ENCODE measurements around the gene PLXNA4. TPM values are rescaled to one million over a fixed set of nuclear protein-coding genes. Genes with fewer than 3 reads are reported as not detected.
A peak's percentile ranks its signal among the peaks of the same experiment; 100 is the strongest.
"Not testable (repeated sequence)": the region's sequence is repeated elsewhere in the genome, so short reads cannot be mapped to it uniquely, and the experiment has no call there.

Gene PLXNA4
- total and polyA plus RNA-seq, 8 donors, result 1.9 to 6.6 (median 3.4) TPM

- DNase-seq (no peak), ATAC-seq (no peak)
- no peaks in the 10 kb centered on the region for H3K36me3 ChIP-seq
- peaks cover 0 to 6% of the 10 kb centered on the region in 2 donors for H3K4me1 ChIP-seq
- no peak overlapping the region for H3K27ac ChIP-seq
- TF ChIP-seq, protein P1, sequence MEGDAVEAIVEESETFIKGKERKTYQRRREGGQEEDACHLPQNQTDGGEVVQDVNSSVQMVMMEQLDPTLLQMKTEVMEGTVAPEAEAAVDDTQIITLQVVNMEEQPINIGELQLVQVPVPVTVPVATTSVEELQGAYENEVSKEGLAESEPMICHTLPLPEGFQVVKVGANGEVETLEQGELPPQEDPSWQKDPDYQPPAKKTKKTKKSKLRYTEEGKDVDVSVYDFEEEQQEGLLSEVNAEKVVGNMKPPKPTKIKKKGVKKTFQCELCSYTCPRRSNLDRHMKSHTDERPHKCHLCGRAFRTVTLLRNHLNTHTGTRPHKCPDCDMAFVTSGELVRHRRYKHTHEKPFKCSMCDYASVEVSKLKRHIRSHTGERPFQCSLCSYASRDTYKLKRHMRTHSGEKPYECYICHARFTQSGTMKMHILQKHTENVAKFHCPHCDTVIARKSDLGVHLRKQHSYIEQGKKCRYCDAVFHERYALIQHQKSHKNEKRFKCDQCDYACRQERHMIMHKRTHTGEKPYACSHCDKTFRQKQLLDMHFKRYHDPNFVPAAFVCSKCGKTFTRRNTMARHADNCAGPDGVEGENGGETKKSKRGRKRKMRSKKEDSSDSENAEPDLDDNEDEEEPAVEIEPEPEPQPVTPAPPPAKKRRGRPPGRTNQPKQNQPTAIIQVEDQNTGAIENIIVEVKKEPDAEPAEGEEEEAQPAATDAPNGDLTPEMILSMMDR (IDR thresholded peaks at IDR 0.05), result no peak
- no peaks in the 10 kb centered on the region for H3K9me3 ChIP-seq
- H3K27me3 ChIP-seq, result peaks cover 0 to 9% of the 10 kb centered on the region in 2 donors
- intact Hi-C loops (cut with DNase I), result no loop called here
- H3K4me3 ChIP-seq, result no peak overlapping the region
Measured at GRCh38 chr7:132395361-132395760, 180.9 kb downstream of the PLXNA4 start.

DNA sequence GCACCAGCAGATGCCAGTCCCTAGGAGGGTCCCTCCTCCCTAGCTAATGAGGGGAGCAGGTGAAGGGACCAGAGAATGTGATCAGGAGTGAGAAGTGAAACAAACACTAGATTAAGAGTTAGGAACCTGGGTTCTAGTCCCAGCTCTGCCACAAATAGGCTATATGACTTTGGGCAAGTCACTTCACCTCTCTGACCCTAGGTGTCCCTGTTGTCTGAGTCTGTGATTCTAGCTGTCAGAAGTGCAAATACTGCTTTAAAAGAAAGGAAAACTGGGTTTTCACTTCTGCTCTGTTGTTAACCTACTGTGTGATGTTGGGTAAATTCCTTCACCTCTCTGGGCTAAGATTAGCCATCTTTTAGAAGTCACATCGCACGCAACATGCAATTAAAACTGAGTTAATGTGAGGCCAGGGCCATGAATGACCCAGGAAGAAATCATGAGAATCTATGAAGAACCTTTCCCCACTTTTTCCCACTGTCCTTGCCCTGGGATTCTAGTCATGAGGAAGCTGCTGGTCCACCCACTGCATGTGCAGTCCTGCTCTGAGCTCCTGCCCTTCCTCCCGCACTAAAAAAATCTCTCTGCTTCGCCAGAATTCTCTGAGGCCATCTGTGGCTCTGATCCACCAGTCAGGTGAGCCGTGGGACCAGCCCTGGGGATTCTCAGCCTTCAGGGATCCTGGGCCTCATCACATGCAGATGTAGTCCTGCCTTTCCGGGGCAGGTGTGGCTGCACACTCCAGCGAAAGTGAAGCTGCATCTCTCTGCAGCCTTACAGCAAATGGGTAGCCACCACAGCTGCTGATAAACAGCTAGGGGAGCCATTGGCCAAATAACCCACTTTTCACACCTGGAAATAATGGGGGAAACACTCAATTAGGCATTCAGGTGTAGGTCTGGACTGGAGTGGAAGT, 181.7 kb downstream of the PLXNA4 start:
- intact Hi-C loops (cut with DNase I), result no loop called here
- no peaks in the 10 kb centered on the region for H3K36me3 ChIP-seq
- no peaks in the 10 kb centered on the region for H3K9me3 ChIP-seq
- ATAC-seq, result peak; percentile 11
- no peak overlapping the region for H3K4me3 ChIP-seq
- TF ChIP-seq, protein P1 (IDR thresholded peaks at IDR 0.05), result no peak
- peaks cover 0 to 6% of the 10 kb centered on the region in 2 donors for H3K4me1 ChIP-seq
- H3K27me3 ChIP-seq, result peaks cover 0 to 9% of the 10 kb centered on the region in 2 donors
- no peak for DNase-seq
- no peak overlapping the region for H3K27ac ChIP-seq

DNA sequence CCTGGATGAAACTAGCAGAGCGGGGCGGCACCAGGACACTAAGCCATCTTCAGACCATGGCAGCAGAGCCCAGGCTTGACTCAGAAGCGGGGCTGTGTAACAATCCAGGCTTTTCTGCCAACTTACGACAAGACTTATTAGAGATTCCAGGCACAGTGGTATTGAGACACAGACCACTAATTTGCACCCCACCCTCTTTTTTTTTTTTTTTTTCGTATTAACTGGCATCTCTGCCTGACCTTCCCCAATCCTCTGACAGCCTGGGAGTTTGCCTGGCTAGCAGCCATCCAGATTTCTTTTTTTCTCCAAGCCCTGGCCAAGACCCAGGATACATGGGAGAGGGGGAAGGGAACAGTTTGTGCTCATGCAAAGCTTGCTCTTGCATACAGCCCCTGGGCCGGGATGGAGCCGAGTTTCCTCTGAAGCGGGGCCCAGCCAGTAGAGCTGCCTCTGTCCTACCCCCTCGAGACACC, 182.4 kb downstream of the PLXNA4 start:
- Histone ChIP-seq H3K4me1 (peaks cover 0 to 6% of the 10 kb centered on the region in 2 donors), H3K9me3 (no peaks in the 10 kb centered on the region), H3K27ac (no peak overlapping the region), H3K4me3 (no peak overlapping the region), H3K27me3 (peaks cover 0 to 9% of the 10 kb centered on the region in 2 donors), H3K36me3 (no peaks in the 10 kb centered on the region)
- TF ChIP-seq, protein P1 (IDR thresholded peaks at IDR 0.05), result no peak
- ATAC-seq, result peak; percentile 40
- DNase-seq, result peak in 2 of 4 donors; percentile 49 to 58
- intact Hi-C loops (cut with DNase I), result no loop called here

DNA sequence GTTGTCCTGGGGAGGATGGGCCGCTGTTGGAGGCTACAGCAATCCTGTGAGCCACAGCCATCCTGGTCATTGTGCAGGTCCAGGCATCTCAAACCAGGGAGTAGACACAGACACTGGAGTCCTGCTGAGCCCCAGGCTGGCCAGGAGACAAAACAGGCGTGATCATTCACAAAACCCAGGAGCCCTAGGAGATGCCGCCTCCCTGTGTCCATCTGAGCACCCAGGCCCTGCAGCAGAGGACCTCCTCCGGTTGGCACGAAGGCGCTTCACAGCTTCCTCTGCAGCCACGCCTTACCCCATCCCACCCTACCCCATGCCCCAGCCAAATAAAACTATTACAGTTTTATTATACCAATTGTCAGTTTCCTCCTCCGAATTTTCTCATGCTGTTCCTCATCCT, 183.6 kb downstream of the PLXNA4 start:
- TF ChIP-seq, protein P1 (IDR thresholded peaks at IDR 0.05), result no peak
- DNase-seq, result no peak
- intact Hi-C loops (cut with DNase I), result no loop called here

GRCh38 chr7:132390705-132391104, 185.6 kb downstream of the PLXNA4 start:
- Histone ChIP-seq H3K27me3 (peaks cover 0 to 24% of the 10 kb centered on the region in 2 donors), H3K4me1 (peaks cover 3 to 6% of the 10 kb centered on the region in 2 donors), H3K36me3 (no peaks in the 10 kb centered on the region), H3K9me3 (no peaks in the 10 kb centered on the region), H3K27ac (no peak overlapping the region), H3K4me3 (no peak overlapping the region)
- TF ChIP-seq, protein P1 (IDR thresholded peaks at IDR 0.05), result no peak
- ATAC-seq (peak; percentile 15), DNase-seq (no peak)
- intact Hi-C loops (cut with DNase I), result no loop called here

More for the DNA sequence above, 183.6 kb downstream of the PLXNA4 start:
- Histone ChIP-seq H3K27me3 (peaks cover 0 to 9% of the 10 kb centered on the region in 2 donors), H3K4me3 (no peak overlapping the region), H3K27ac (no peak overlapping the region), H3K36me3 (no peaks in the 10 kb centered on the region), H3K4me1 (peaks cover 0 to 6% of the 10 kb centered on the region in 2 donors), H3K9me3 (no peaks in the 10 kb centered on the region)
- ATAC-seq, result no peak

GRCh38 chr7:132390049-132390448, 186.2 kb downstream of the PLXNA4 start:
- intact Hi-C loops (cut with DNase I); H3K36me3 ChIP-seq; H3K4me3 ChIP-seq; H3K4me1 ChIP-seq; H3K27ac ChIP-seq; ATAC-seq; DNase-seq; H3K9me3 ChIP-seq: not testable (repeated sequence)
- peaks cover 0 to 22% of the 10 kb centered on the region in 2 donors for H3K27me3 ChIP-seq
